ENCODE data around the gene XYLT1. TPM values are rescaled to one million over a fixed set of nuclear protein-coding genes. Genes with fewer than 3 reads are reported as not detected.

The XYLT1 gene
- total RNA-seq, 1 experiment from 2014 or later = 14.5 TPM

DNA sequence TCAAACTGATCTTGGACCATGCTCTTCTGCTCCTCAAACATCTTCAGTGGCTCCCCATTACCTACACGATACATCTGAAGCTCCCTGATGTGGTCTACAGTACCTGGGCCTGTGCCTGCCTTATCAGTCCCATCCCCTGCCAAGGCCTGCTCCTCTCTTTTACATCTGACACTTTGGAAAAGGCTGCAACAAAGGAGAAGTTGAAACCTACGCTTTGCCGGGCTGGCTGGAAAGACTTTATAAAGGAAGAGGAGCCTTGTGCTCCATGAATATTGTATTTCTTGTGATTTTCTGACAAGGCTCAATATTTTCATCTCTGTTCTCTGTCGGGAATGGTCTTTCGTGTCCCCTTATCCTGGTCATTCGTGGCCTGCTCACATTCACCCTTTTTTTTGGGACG lies 132.5 kb downstream of the XYLT1 start:
- Histone ChIP-seq H4K20me1 (ENCODE audit: control insufficient read depth, insufficient read depth, insufficient read length) (no peaks in the 10 kb centered on the region), H3K4ac (ENCODE audit: low read depth, low read length) (no peak overlapping the region), H3K79me2 (ENCODE audit: insufficient read depth, low read length) (no peaks in the 10 kb centered on the region), H2BK12ac (ENCODE audit: insufficient read length, low read depth, low read length) (no peak overlapping the region), H3K4me1 (ENCODE audit: insufficient read depth, low read length) (no peaks in the 10 kb centered on the region), H2BK5ac (ENCODE audit: insufficient read length, low read length) (no peak overlapping the region), H4K8ac (replicated peaks; ENCODE audit: insufficient read length, low read depth, low read length) (no peak overlapping the region), H3K27me3 (ENCODE audit: insufficient read depth, low read length) (no peaks in the 10 kb centered on the region), H4K91ac (ENCODE audit: insufficient read length, low read depth, low read length) (no peak overlapping the region), H3K9me3 (ENCODE audit: control insufficient read depth, low read depth, low read length) (no peaks in the 10 kb centered on the region), H2BK15ac (ENCODE audit: low read depth, low read length) (no peak overlapping the region), H2BK20ac (ENCODE audit: low read depth, low read length, poor library complexity, severe bottlenecking) (no peak overlapping the region), H3T11ph (ENCODE audit: low read length) (no peak overlapping the region), H4K5ac (ENCODE audit: insufficient read length, low read depth, low read length) (no peak overlapping the region), H3K4me2 (ENCODE audit: insufficient read depth, insufficient read length, low read length) (no peak overlapping the region), H3K9ac (ENCODE audit: extremely low read depth, insufficient read length, low read length) (no peak overlapping the region), H3K79me1 (ENCODE audit: insufficient read depth, low read depth, low read length, poor library complexity, severe bottlenecking) (no peaks in the 10 kb centered on the region), H3K23ac (ENCODE audit: insufficient read length, low read depth, low read length) (no peak overlapping the region), H3K18ac (ENCODE audit: insufficient read length, low read depth, low read length) (no peak overlapping the region), H2BK120ac (ENCODE audit: low read depth, low read length, poor library complexity, severe bottlenecking) (no peak overlapping the region), H2AK5ac (ENCODE audit: insufficient read length, low read length) (no peak overlapping the region), H3K56ac (ENCODE audit: insufficient read length, low read depth, low read length) (no peak overlapping the region), H2AFZ (ENCODE audit: low read length) (no peak overlapping the region), H3K23me2 (ENCODE audit: insufficient read length, low read depth, low read length, poor library complexity, severe bottlenecking) (no peaks in the 10 kb centered on the region), H3K27ac (ENCODE audit: insufficient read length, low read depth, low read length) (no peak overlapping the region), H3K14ac (ENCODE audit: insufficient read depth, low read length) (no peak overlapping the region)
- Mint-ChIP-seq H3K36me3 (ENCODE audit: insufficient read depth in 1 of 3, low read depth in 3 of 3) (peaks cover 0 to 2% (median 0%) of the 10 kb centered on the region in 3 experiments; a peak in 3 of 7 replicates), H3K27ac (no peak overlapping the region; a peak in 2 of 7 replicates), H3K27me3 (ENCODE audit: low read depth) (no peaks in the 10 kb centered on the region), H3K4me1 (peaks cover 2 to 3% of the 10 kb centered on the region in 2 experiments; a peak in 2 of 4 replicates), H3K4me3 (no peak overlapping the region), H3K9me3 (no peaks in the 10 kb centered on the region)
- TF ChIP-seq, protein P1, sequence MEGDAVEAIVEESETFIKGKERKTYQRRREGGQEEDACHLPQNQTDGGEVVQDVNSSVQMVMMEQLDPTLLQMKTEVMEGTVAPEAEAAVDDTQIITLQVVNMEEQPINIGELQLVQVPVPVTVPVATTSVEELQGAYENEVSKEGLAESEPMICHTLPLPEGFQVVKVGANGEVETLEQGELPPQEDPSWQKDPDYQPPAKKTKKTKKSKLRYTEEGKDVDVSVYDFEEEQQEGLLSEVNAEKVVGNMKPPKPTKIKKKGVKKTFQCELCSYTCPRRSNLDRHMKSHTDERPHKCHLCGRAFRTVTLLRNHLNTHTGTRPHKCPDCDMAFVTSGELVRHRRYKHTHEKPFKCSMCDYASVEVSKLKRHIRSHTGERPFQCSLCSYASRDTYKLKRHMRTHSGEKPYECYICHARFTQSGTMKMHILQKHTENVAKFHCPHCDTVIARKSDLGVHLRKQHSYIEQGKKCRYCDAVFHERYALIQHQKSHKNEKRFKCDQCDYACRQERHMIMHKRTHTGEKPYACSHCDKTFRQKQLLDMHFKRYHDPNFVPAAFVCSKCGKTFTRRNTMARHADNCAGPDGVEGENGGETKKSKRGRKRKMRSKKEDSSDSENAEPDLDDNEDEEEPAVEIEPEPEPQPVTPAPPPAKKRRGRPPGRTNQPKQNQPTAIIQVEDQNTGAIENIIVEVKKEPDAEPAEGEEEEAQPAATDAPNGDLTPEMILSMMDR (conservative IDR thresholded peaks at IDR 0.05) = no peak
- WGBS (ENCODE audit: extremely low coverage, insufficient read length, low lambda C conversion rate) = no CpG with 5 or more reads among the region's 7 CpGs
- no peak for DNase-seq

Data from H9 (cell line).